ENCODE data around the gene SLCO1B3. TPM values are rescaled to one million over a fixed set of nuclear protein-coding genes. Genes with fewer than 3 reads are reported as not detected.

The SLCO1B3 gene
- total RNA-seq, 2 experiments from 2014 or later = not detected

DNA sequence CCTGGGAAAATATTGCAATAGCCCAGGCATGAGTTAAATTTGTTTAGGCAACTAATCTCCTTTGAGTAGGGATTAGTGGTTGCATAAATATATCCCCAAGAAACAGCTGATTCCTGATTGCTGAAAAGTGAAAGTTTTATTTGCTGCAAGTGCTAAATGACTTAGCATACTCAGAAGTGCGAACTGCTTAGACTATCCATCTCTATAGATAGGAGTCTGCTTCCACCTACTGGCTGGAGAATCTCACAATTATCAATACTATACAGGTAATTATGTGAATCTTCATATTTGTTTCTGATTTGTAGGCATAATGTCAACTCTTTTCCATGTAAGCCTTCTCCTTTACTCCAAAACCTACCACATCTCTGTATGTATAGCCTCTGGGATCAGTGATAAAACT, 12.0 kb upstream of the SLCO1B3 start:
- DNase-seq = no peak
- intact Hi-C loops (cut with micrococcal nuclease) = no loop called here
- H3K9me3 Mint-ChIP-seq = no peaks in the 10 kb centered on the region
- no peak overlapping the region for H3K27ac Mint-ChIP-seq
- ATAC-seq = no peak
- no peaks in the 10 kb centered on the region for H3K36me3 Mint-ChIP-seq (ENCODE audit: low read depth)
- no peaks in the 10 kb centered on the region for H3K4me1 Mint-ChIP-seq (ENCODE audit: low read depth)
- H3K27me3 Mint-ChIP-seq = no peaks in the 10 kb centered on the region
- H3K4me3 Mint-ChIP-seq = no peak overlapping the region
- POLR2A ChIA-PET = no interaction called here
- TF ChIP-seq, protein P1, sequence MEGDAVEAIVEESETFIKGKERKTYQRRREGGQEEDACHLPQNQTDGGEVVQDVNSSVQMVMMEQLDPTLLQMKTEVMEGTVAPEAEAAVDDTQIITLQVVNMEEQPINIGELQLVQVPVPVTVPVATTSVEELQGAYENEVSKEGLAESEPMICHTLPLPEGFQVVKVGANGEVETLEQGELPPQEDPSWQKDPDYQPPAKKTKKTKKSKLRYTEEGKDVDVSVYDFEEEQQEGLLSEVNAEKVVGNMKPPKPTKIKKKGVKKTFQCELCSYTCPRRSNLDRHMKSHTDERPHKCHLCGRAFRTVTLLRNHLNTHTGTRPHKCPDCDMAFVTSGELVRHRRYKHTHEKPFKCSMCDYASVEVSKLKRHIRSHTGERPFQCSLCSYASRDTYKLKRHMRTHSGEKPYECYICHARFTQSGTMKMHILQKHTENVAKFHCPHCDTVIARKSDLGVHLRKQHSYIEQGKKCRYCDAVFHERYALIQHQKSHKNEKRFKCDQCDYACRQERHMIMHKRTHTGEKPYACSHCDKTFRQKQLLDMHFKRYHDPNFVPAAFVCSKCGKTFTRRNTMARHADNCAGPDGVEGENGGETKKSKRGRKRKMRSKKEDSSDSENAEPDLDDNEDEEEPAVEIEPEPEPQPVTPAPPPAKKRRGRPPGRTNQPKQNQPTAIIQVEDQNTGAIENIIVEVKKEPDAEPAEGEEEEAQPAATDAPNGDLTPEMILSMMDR (IDR thresholded peaks at IDR 0.05) = no peak
- CTCF ChIA-PET = interaction anchor here (0.7 kb wide), 1 partner anchor 155 kb away, joined by 3 read pairs; no protein-coding TSS in a partner anchor

DNA sequence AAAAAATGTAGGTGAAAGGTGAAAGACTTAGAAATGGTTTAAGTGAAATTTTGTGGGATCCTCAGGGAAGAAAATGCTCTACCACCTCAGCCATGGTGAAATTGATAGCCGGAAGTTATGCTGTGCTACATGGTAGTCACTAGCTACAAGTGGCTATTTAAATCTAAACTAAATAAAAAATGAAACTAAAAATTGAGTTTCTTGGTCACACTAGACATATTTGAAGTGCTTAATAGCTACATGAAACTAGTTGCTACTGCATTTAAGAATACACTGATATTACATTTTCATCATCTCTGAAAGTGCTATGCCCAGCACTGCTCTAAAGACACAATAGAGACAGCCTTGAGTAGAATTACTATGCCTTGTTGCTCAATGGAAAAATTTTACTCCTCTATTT, 10.3 kb upstream of the SLCO1B3 start:
- ATAC-seq (no peak), DNase-seq (no peak)
- TF ChIP-seq, protein P1 (IDR thresholded peaks at IDR 0.05) = no peak
- H3K27me3 Mint-ChIP-seq = no peaks in the 10 kb centered on the region
- POLR2A ChIA-PET = no interaction called here
- no peak overlapping the region for H3K27ac Mint-ChIP-seq
- CTCF ChIA-PET = no interaction called here
- H3K4me3 Mint-ChIP-seq = no peak overlapping the region
- H3K9me3 Mint-ChIP-seq = no peaks in the 10 kb centered on the region
- H3K36me3 Mint-ChIP-seq (ENCODE audit: low read depth) = no peaks in the 10 kb centered on the region
- intact Hi-C loops (cut with micrococcal nuclease) = no loop called here
- no peaks in the 10 kb centered on the region for H3K4me1 Mint-ChIP-seq (ENCODE audit: low read depth)

DNA sequence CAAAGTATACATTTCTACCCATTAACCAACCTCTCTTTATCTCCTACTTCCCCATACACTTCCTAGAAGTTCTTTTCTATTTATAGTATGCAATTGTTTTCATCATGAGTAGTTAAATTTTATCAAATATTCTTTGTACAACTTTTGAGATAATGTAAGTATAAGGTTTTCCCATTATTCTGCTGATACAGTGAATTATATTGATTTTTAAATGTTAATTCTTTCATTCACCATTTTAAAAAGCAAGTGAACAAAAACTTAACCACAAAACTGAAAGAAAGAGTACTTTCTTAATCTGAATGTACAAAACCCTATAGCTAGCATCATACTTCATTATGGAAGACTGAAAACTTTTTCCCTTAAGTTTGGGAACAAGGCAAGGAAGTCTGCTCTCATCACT, 9.5 kb upstream of the SLCO1B3 start:
- H3K4me3 Mint-ChIP-seq = no peak overlapping the region
- no peak overlapping the region for H3K27ac Mint-ChIP-seq
- ATAC-seq (no peak), DNase-seq (no peak)
- no peaks in the 10 kb centered on the region for H3K36me3 Mint-ChIP-seq (ENCODE audit: low read depth)
- ChIA-PET CTCF (no interaction called here), POLR2A (no interaction called here)
- H3K27me3 Mint-ChIP-seq = no peaks in the 10 kb centered on the region
- intact Hi-C loops (cut with micrococcal nuclease) = no loop called here
- H3K9me3 Mint-ChIP-seq = no peaks in the 10 kb centered on the region
- TF ChIP-seq, protein P1 (IDR thresholded peaks at IDR 0.05) = no peak
- H3K4me1 Mint-ChIP-seq (ENCODE audit: low read depth) = no peaks in the 10 kb centered on the region

DNA sequence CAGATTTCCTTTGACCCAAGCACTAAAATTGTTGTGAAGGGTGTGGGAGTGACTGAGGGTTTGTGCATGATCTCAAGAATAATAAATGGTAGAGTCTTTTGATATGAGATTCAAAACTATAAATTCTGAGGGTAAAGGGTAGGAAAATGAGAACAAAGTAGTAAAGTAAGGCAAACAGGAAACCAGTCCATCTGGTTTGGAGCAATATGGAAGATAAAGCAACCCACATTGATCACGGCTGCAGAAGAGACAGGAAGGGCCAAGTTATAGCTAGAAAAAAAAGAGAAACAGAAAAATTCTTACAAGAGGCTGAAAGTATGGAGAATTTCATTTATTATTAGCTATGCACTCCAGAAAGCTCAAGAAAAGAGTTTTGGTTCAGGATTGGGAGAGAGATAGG, 4.6 kb upstream of the SLCO1B3 start:
- DNase-seq (no peak), ATAC-seq (no peak)
- Mint-ChIP-seq H3K4me1 (ENCODE audit: low read depth) (no peaks in the 10 kb centered on the region), H3K36me3 (ENCODE audit: low read depth) (no peaks in the 10 kb centered on the region), H3K4me3 (no peak overlapping the region), H3K27me3 (no peaks in the 10 kb centered on the region), H3K9me3 (peaks cover 2% of the 10 kb centered on the region), H3K27ac (no peak overlapping the region)
- intact Hi-C loops (cut with micrococcal nuclease) = no loop called here
- TF ChIP-seq, protein P1 (IDR thresholded peaks at IDR 0.05) = no peak
- ChIA-PET CTCF (no interaction called here), POLR2A (no interaction called here)

DNA sequence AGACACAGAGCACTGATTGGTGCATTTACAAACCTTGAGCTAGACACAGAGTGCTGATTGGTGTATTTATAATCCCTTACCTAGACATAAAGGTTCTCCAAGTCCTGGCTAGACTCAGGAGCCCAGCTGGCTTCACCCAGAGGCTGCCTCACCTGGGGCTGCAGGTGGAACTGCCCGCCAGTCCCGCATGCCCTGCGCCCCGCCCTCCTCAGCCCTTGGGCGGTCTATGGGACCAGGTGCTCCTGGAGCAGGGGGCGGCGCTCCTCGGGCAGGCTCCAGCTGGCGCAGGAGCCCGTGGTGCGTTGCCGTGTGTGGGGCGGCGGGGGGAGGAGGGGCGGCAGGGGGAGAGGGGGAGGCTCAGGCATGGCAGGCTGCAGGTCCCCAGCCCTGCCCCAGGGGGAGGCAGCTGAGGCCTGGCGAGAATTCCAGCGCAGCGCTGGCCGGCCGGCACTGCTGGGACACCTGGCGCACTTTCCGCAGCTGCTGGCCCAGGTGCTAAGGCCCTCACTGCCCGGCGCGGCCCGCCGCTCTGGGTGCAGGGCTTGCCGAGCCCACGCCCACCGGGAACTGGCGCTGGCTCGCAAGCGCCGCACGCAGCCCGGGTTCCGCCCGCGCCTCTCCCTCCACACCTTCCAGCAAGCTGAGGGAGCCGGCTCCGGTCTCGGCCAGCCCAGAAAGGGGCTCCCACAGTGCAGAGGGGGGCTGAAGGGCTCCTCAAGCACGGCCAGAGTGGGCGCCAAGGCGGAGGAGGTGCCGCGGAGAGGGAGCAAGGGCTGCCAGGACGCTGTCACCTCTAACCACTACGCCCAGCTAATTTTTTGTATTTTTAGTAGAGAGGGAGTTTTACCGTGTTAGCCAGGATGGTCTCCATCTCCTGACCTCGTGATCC, 3.1 kb upstream of the SLCO1B3 start:
- TF ChIP-seq, protein P1 (IDR thresholded peaks at IDR 0.05) = no peak
- Mint-ChIP-seq H3K27me3 (no peaks in the 10 kb centered on the region), H3K9me3 (peaks cover 2% of the 10 kb centered on the region), H3K4me1 (ENCODE audit: low read depth) (no peaks in the 10 kb centered on the region), H3K36me3 (ENCODE audit: low read depth) (no peaks in the 10 kb centered on the region), H3K27ac (no peak overlapping the region), H3K4me3 (no peak overlapping the region)
- ChIA-PET POLR2A (no interaction called here), CTCF (no interaction called here)
- DNase-seq (no peak), ATAC-seq (no peak)
- intact Hi-C loops (cut with micrococcal nuclease) = no loop called here

Measured in activated CD8-positive, alpha-beta T cell treated with anti-CD3 and anti-CD28 coated beads for 36 hours (primary cell).